Neural progenitor cell (in vitro differentiated cells): ENCODE data around the gene SOS2. TPM values are rescaled to one million over a fixed set of nuclear protein-coding genes. Genes with fewer than 3 reads are reported as not detected.

Source experiments
- DNase-seq: peaks from one replicate; pipeline ENCODE4 v3.0.0-alpha.2; 2016; ENCODE audit warnings: low spot score
- H2AFZ ChIP-seq: fragments of 200-600 bp; sonication (generic); replicated peaks from 2 replicates; pipeline ENCODE4 v1.6.1; 2016; ENCODE audit warnings: antibody characterized with exemption
- H3F3A ChIP-seq: fragments of 200-600 bp; sonication (generic); 2 replicates; pipeline ENCODE4 v1.6.1; 2016; ENCODE audit warnings: antibody characterized with exemption, low read depth
- H3K27ac ChIP-seq: fragments of 200-600 bp; sonication (generic); 2 replicates; pipeline ENCODE4 v1.5.1; 2016; ENCODE audit warnings: mild to moderate bottlenecking
- H3K27me3 ChIP-seq: fragments of 200-600 bp; sonication (generic); 2 replicates; pipeline ENCODE4 v1.6.1; 2016; ENCODE audit warnings: mild to moderate bottlenecking, moderate library complexity
- H3K36me3 ChIP-seq: fragments of 200-600 bp; sonication (generic); 2 replicates; pipeline ENCODE4 v1.5.1; 2016
- H3K4me1 ChIP-seq: fragments of 200-600 bp; sonication (generic); 2 replicates; pipeline ENCODE4 v1.6.1; 2016; ENCODE audit warnings: mixed run types
- H3K4me2 ChIP-seq: fragments of 200-600 bp; sonication (generic); 2 replicates; pipeline ENCODE4 v1.6.1; 2016
- H3K4me3 ChIP-seq: fragments of 200-600 bp; sonication (generic); 2 replicates; pipeline ENCODE4 v1.5.1; 2016
- H3K79me2 ChIP-seq: fragments of 200-600 bp; sonication (generic); 2 replicates; pipeline ENCODE4 v1.6.1; 2016; ENCODE audit warnings: low read depth
- H3K9ac ChIP-seq: fragments of 200-600 bp; sonication (generic); 2 replicates; pipeline ENCODE4 v1.6.1; 2016
- H3K9me3 ChIP-seq: fragments of 200-600 bp; sonication (generic); 2 replicates; pipeline ENCODE4 v1.5.1; 2016; ENCODE audit warnings: low read depth
- H4K20me1 ChIP-seq: fragments of 200-600 bp; sonication (generic); 2 replicates; pipeline ENCODE4 v1.6.1; 2016; ENCODE audit warnings: low read depth
- H3K27ac Mint-ChIP-seq: 3 replicates; pipeline ENCODE4 v1.8.0; 2021; ENCODE audit warnings: mixed read lengths
- H3K27me3 Mint-ChIP-seq: 2 replicates; pipeline ENCODE4 v1.8.0; 2022; ENCODE audit warnings: low read depth, mild to moderate bottlenecking, inconsistent platforms, moderate library complexity, mixed read lengths; ENCODE audit not compliant: insufficient read depth
- H3K36me3 Mint-ChIP-seq: 3 replicates; pipeline ENCODE4 v1.8.0; 2021; ENCODE audit warnings: mixed read lengths
- H3K4me1 Mint-ChIP-seq: 3 replicates; pipeline ENCODE4 v1.8.0; 2021; ENCODE audit warnings: mixed read lengths
- H3K4me3 Mint-ChIP-seq: 3 replicates; pipeline ENCODE4 v1.8.0; 2021; ENCODE audit warnings: mild to moderate bottlenecking, moderate library complexity, mixed read lengths
- H3K9me3 Mint-ChIP-seq: 3 replicates; pipeline ENCODE4 v1.8.0; 2020; ENCODE audit warnings: mixed read lengths
- CTCF ChIP-seq: fragments of 200-600 bp; sonication (generic); IDR thresholded peaks from 2 replicates; pipeline ENCODE4 v1.5.1; 2017; ENCODE audit warnings: antibody characterized with exemption, mild to moderate bottlenecking
- EZH2 ChIP-seq: fragments of 200-600 bp; sonication (generic); IDR thresholded peaks from 2 replicates; pipeline ENCODE4 v1.6.1; 2017; ENCODE audit warnings: antibody characterized with exemption, mild to moderate bottlenecking, moderate library complexity
- EZH2phosphoT487 ChIP-seq: fragments of 200-600 bp; sonication (generic); IDR thresholded peaks from 2 replicates; pipeline ENCODE4 v1.6.1; 2017; ENCODE audit warnings: antibody characterized with exemption
- total RNA-seq: library from RNA; depleted of rRNA; stranded (reverse); fragments of >200 nt; gene quantifications from 2 replicates; pipeline ENCODE4 v1.2.3, GENCODE V29; 2015; ENCODE audit warnings: low replicate concordance

The SOS2 gene
- total RNA-seq, 1 donor from 2014 or later = 32.3 TPM

- Mint-ChIP-seq H3K9me3 (no peaks in the 10 kb centered on the region), H3K27ac (no peak overlapping the region), H3K36me3 (peaks cover 10% of the 10 kb centered on the region), H3K4me3 (no peak overlapping the region), H3K4me1 (no peaks in the 10 kb centered on the region), H3K27me3 (peaks cover 3% of the 10 kb centered on the region)
- Histone ChIP-seq H3K9ac (no peak overlapping the region), H3K79me2 (no peaks in the 10 kb centered on the region), H3K4me1 (no peaks in the 10 kb centered on the region), H3K36me3 (peaks cover 4% of the 10 kb centered on the region), H2AFZ (no peak overlapping the region), H4K20me1 (no peaks in the 10 kb centered on the region), H3K9me3 (no peaks in the 10 kb centered on the region), H3K27ac (no peak overlapping the region), H3K4me2 (no peak overlapping the region), H3K27me3 (no peaks in the 10 kb centered on the region), H3F3A (no peaks in the 10 kb centered on the region), H3K4me3 (no peak overlapping the region)
- DNase-seq = no peak
- TF ChIP-seq EZH2phosphoT487 = no peak
- no peak for TF ChIP-seq CTCF
- TF ChIP-seq EZH2 = no peak
These were observed 22.9 kb upstream of the SOS2 start for GRCh38 chr14:50254248-50254647.

DNA sequence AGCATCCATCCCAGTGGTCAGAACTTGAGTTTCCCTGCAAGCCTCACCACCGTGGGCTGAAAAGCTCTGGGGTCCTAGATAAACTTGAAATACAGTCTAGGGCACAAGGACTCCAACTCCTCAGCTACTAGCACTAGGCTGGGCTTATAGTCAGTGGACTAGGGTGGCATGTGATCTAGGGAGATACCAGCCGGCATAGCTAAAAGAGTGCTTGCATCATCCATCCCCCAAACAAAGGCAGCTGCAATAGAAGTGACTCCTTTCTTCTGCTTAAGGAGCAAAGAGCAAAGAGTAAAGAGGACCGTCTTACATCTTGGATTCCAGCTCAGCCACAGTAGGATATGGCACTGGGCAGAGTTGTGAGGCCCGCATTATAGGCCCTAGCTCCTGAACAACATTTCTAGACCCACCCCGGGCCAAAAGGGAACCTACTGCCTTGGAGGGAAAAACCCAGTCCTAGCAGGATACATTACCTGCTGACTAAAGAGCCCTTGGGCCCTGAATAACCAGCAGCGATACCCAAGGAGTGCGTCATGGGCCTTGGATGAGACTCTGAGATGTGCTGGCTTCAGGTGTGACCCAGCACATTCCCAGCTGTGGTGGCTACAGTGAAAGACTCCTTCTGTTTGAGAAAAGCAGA lies 17.9 kb upstream of the SOS2 start:
- Mint-ChIP-seq H3K27me3 (peaks cover 3% of the 10 kb centered on the region), H3K9me3 (no peaks in the 10 kb centered on the region), H3K36me3 (peaks cover 10% of the 10 kb centered on the region), H3K4me3 (no peak overlapping the region), H3K27ac (no peak overlapping the region), H3K4me1 (no peaks in the 10 kb centered on the region)
- no peak for TF ChIP-seq CTCF
- no peak for TF ChIP-seq EZH2
- TF ChIP-seq EZH2phosphoT487 = no peak
- Histone ChIP-seq H2AFZ (no peak overlapping the region), H3K36me3 (peaks cover 4% of the 10 kb centered on the region), H3F3A (no peaks in the 10 kb centered on the region), H3K4me1 (no peaks in the 10 kb centered on the region), H4K20me1 (no peaks in the 10 kb centered on the region), H3K9me3 (no peaks in the 10 kb centered on the region), H3K27me3 (no peaks in the 10 kb centered on the region), H3K79me2 (no peaks in the 10 kb centered on the region), H3K9ac (no peak overlapping the region), H3K4me3 (no peak overlapping the region), H3K4me2 (no peak overlapping the region), H3K27ac (no peak overlapping the region)
- no peak for DNase-seq

- Histone ChIP-seq H3F3A (peaks cover 5% of the 10 kb centered on the region), H2AFZ (no peak overlapping the region), H3K36me3 (no peaks in the 10 kb centered on the region), H3K9me3 (no peaks in the 10 kb centered on the region), H3K27me3 (no peaks in the 10 kb centered on the region), H3K27ac (no peak overlapping the region), H3K4me1 (no peaks in the 10 kb centered on the region), H3K79me2 (no peaks in the 10 kb centered on the region), H3K4me3 (no peak overlapping the region), H3K9ac (no peak overlapping the region), H3K4me2 (no peak overlapping the region), H4K20me1 (no peaks in the 10 kb centered on the region)
- TF ChIP-seq EZH2 (no peak), EZH2phosphoT487 (no peak), CTCF (no peak)
- no peak for DNase-seq
- no peak overlapping the region for H3K4me3 Mint-ChIP-seq
- peaks cover 10% of the 10 kb centered on the region for H3K36me3 Mint-ChIP-seq
- H3K27ac Mint-ChIP-seq = no peak overlapping the region
- H3K9me3 Mint-ChIP-seq = no peaks in the 10 kb centered on the region
- H3K4me1 Mint-ChIP-seq = no peaks in the 10 kb centered on the region
- H3K27me3 Mint-ChIP-seq = peaks cover 5% of the 10 kb centered on the region
These were observed 15.9 kb upstream of the SOS2 start for GRCh38 chr14:50247245-50247644.
